ENCODE measurements around the gene CYP2W1. TPM values are rescaled to one million over a fixed set of nuclear protein-coding genes. Genes with fewer than 3 reads are reported as not detected.

The CYP2W1 gene
- total RNA-seq, 1 donor from 2014 or later, result not detected

DNA sequence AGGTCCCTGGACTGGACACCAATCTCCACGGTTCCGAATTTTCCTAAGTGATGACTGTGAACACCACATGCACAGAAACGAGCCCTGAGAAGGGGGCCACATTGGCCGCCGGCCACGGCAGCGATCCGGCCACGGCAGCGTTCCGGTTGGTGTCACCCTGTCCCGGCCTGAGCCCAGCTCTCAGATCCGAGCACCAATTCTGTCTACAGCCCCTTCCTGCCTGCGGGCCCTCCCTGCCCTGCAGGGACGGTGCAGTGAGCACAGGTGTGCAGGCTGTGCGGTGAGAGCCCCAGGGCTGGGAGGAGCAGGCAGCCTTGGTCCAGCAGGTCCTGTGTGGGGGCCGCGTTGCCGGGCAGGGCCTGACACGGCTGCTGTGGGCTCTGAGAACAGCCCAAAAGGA, 31.7 kb downstream of the CYP2W1 start:
- intact Hi-C loops (cut with micrococcal nuclease), result no loop called here

DNA sequence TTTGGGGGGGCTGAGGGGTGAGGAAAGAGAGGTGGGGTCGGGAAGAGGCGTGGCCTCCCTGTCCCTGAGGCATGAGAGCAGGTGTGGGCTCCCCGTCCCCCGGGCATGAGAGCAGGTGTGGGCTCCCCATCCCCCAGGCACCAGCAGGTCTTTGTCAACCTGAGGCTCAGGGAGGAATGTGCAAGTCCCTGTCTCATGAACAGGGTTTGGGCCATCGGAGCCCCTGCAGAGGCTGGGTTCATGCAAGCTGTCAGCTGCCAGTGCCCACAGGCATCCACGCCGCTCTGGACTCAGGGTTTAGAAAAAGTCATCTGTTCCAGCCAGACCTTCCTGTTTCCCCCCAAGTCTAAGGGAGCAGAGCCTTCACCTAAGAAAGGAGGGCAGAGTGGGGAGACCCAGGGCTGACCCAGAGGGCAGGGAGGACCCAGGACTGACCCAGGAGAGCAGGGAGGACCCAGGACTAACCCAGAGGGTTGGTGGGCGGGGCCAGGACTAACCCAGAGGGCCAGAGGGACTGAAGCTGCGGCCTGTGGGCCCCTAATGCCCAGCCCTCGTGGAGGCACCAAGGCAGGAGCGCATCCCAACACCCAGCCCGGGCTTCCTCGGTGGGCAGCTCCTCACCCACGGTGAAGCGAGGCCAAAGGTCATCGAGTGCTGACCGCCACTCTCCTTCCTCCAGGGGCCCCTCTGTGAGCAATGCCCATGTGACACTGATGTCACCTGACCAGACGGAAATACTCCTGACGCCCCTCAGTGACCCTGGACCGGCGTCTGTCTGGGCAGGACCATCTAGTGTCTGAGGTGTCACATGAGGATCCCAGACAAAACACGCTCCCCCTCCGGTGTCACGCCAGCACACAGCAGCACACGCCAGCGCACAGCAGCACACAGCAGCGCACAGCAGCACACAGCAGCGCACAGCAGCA, 32.5 kb downstream of the CYP2W1 start:
- intact Hi-C loops (cut with micrococcal nuclease), result no loop called here

DNA sequence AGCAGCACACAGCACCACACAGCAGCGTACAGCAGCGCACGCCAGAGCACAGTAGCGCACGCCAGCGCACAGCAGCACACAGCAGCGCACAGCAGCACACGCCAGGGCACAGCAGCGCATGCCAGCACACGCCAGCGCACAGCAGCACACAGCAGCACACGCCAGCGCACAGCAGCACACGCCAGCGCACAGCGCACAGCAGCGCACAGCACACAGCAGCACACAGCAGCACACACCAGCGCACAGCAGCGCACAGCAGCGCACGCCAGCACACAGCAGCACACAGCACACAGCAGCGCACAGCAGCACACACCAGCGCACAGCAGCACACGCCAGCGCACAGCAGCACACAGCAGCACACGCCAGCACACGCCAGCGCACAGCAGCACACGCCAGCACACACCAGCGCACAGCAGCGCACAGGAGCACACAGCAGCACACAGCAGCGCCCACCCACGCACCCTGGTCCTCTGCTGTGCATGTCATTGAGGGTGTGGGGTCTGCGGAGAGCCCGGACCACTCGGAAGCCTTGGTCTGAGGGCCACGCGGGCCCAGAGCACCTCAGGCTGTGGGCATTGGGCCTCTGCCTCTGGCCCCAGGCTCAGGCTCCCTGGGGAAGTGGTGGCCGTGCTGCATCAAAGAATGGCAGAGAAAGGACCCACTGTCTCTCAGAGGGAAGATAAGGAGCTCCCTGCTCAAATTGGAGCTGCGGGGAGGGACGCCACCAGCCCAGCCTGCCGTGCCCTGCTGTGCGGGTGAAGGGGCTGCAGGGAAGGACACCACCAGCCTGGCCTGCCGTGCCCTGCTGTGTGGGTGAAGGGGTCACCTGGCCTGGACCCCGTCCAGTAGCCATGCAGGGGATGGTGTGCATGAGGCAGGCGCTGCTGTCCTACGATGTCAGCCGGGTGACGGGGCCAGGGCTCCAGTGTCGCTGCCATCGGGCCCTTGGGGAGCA, 33.9 kb downstream of the CYP2W1 start:
- intact Hi-C loops (cut with micrococcal nuclease), result no loop called here

DNA sequence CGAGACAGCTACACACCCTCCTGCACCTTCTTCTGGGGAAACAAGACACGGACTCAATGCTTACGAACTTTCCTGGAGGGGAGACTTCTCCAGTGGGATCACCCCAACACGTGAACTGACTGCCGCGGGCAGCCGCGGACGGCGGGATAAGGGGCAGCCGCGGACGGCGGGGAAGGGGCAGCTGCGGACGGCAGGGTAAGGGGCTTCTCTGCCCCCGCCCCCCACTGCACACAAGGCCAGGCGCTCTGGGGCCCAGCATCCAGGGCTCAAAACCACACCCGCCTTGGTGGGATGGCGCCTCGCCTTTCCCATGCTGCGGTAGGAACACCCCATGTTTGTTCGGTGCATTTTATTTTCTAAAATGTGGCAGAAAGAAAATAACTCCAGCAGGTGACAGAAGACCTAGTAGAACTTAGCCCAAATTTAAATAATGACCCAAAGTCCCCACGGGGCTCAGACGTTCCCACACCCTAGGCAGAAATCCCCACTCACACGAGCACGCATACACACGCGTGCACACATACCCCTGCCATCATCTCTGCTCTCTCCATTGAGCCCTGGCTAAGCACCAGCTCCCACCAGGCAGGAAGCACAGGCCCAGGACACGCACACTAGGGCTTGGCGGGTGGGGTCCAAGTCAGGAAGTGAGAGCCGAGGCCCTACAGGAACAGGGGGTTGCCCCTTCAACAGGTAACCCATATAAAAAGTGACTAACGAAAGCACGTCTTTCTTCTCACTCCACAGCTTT, 34.8 kb downstream of the CYP2W1 start:
- intact Hi-C loops (cut with micrococcal nuclease), result no loop called here

DNA sequence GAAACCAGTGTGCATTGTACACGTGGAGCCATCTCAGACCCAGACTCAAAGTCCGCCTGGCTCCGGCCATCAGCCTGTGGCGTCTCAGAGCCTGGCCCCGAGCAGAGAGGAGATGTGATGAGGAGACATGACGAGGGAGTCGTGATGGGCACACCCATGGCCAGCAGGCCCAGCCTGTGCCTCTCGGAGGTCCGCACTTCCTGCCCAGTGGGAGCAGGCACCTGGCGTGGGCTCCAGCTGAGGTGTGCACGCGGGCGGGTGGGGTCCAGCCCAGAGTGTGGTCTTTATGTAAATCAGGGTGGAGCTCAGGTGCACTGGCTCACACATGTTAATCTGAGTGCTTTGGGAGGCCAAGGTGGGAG, 35.3 kb downstream of the CYP2W1 start:
- intact Hi-C loops (cut with micrococcal nuclease), result no loop called here

DNA sequence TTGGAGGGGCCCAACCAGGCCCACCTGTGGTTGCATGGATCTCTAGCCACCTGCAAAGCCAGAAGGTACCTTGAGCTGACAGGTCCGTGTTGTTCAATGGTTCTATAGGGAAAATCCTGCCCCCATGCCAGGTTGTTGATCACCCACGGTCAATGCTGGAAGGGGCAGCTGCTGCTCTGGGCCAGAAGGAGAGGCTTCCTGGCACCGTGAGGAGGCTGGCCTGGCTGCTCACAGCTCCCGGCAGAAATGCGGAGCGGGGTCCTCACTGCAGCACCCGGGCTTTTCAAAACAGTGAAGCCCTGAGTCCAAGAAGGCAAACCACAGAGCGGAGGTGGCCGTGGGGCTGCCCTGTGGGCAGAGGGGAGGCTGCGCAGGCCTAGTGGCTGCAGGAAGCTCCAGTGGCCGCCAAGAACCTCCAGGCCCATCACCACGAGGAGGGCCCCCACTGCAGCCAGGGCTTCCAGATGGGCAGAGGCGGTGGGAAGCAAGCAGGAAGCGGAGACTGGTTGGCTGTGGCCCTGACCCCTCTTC, 36.3 kb downstream of the CYP2W1 start:
- intact Hi-C loops (cut with micrococcal nuclease), result no loop called here

DNA sequence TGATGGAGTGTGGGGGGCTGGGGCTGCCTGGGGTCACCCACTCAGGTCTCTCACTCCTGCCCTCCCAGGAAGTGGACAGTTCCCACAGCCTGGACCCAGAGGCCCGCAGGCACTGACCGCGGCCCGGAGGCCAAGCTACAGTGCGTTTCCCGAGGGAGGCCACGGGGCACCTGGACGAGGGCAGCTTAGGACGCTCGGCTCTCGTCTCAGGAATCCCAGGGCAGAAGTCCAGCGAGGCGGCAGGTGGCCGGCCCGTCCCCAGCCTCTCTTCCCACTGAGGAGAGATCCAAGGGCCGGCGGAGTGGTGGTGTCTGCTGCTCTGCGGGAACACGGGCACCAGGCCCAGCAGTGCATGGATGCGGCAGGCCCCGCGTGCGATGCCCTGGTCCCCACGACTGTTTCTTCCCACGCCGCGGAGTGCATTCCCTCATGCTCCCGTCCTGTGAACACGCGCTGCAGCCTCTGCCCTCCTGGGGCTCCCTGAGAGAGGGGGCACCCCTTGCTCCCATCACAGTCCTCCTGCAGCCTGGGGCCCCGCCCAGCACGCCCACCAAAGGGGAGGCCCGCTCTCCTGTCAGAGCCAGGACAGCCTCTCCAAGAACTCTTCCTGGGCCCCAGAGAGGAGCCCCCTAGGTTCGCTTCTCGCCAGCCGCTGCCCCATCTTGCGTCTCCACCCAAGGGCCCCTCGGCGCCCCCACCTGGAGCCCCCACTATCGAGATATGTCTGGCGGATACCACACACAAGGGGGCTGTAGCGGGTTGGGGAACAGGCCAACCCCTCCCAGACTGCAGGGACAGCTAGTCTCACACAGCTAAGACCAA, 37.0 kb downstream of the CYP2W1 start:
- intact Hi-C loops (cut with micrococcal nuclease), result loop anchor here (1.0 kb wide), 1 partner anchor 45 kb away; no protein-coding TSS in a partner anchor

DNA sequence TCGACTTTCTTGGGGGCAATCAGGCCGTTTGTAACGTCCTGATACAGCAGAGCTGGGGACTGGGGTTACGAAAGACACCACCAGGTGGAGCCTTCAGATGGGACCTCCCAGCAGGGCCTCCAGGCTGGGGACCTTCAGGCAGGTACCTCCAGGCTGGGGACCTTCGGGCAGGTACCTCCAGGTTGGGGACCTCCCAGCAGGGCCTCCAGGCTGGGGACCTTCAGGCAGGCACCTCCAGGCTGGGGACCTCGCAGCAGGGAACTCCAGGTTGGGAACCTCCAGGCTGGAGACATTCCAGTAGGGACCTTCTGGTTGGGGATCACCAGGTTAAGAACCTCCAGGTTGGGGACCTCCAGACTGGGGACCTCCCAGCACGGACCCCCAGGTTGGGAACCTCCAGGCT, 37.9 kb downstream of the CYP2W1 start:
- intact Hi-C loops (cut with micrococcal nuclease), result loop anchor here (1.0 kb wide), 1 partner anchor 44 kb away; no protein-coding TSS in a partner anchor

DNA sequence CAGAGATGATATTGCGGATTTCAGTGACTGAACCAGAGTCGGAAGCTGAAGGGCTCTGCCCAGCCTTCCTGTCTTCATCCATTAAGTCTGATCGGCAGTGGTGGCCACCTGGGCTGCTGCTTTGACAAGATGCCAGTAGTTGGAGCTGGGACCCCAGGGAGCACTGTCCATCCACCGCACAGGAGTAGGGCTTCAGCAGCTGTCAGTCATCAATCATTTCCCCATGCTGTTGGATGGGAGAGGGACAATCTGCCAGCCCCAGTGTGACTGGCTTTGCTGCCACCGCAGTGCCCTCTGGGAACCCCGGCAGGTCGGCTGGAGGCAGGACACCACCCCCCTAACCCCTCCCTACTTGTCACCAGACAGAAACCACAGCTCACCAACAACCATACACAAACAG, 38.4 kb downstream of the CYP2W1 start:
- intact Hi-C loops (cut with micrococcal nuclease), result no loop called here

DNA sequence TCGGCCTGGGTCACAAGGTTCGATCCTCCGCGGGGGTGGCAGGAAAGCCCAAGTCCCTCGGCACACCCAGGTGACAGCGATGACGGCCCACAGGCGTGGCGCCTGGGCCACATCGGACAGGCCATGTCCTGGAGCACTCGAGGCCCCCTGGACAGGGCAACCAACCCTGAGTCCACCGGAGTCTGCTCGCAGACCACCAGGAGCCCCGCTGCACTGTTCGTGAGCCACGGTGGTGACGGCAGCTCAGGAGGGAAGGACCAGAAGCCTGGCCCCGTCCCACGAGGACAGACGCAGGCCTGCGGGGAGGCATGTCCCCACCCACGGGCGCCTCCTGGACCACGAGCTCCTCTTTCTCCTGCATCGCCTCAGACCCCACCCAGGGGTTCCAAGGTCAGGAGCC, 39.0 kb downstream of the CYP2W1 start:
- intact Hi-C loops (cut with micrococcal nuclease), result no loop called here

DNA sequence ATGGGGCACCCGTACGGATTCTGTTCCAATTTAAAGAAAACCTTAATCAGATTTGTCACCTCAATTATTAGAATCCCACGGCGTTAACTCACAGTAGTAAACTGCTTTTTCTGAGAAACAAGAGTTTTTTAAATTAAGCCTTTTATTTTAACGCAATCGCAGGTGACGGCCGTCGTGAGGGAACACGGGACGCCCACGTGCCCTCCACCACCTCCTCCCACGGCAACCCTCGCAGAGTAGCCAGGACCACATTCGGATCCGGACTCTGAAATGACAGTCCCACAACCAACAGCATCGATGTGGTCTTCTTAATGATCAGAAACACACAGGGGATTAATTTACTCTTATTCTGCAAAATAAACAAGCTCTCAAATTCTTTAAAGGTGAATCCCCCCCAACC, 39.4 kb downstream of the CYP2W1 start:
- intact Hi-C loops (cut with micrococcal nuclease), result no loop called here

DNA sequence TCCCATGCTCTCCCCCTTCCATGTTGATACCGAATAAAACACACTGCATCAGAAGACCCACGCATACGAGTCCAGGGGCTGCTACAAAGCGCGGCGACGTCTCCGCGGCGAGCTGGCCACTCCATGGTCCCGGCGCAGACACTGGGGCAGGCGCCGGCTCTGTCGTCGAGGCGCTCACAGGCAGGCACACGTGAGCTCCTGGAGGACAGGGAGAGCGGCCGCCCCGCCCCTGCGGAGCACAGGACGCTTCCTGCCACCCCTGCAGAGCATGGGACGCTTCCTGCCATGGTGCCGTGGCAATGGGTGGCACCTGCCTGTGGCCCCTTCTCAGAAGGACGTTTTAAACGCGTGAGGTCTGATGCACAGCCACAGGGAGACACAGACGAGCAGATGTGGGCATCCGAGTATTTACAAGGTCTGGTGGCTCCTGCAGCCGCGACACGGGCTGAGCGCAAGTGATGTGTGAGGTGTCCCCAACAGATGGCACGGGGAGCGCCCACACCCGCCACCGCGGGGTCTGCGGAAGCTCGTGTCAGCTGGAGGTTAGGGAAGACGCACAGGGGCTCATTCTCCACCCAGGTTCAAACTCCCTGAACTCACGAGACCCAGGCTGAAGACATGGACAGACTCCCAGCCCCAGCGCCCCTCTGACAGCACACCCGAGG, 40.0 kb downstream of the CYP2W1 start:
- intact Hi-C loops (cut with micrococcal nuclease), result no loop called here

DNA sequence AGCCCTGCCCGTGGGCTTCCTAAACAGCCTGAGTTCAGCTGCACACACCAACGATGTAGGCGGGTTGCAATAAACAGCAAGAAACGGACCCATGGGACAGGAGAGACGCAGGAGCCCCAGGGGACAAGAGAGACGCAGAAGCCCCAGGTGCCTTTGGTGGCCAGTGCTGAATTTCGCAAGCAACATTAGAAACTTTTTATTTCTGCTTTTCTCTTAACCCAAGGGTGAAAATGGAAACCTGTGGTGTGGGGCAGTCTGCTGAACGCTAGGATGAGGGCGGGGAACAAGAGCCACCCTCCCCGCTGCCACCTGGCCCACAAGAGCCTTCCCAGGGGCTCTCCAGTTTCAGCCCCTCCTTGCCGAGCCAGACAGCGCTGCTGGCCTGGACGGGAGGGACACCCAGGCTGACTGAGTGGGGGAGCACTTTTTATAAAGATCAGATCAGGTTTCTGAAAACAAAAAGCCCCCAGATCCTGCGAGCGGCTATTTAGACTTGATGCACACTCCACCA, 41.4 kb downstream of the CYP2W1 start:
- intact Hi-C loops (cut with micrococcal nuclease), result no loop called here

DNA sequence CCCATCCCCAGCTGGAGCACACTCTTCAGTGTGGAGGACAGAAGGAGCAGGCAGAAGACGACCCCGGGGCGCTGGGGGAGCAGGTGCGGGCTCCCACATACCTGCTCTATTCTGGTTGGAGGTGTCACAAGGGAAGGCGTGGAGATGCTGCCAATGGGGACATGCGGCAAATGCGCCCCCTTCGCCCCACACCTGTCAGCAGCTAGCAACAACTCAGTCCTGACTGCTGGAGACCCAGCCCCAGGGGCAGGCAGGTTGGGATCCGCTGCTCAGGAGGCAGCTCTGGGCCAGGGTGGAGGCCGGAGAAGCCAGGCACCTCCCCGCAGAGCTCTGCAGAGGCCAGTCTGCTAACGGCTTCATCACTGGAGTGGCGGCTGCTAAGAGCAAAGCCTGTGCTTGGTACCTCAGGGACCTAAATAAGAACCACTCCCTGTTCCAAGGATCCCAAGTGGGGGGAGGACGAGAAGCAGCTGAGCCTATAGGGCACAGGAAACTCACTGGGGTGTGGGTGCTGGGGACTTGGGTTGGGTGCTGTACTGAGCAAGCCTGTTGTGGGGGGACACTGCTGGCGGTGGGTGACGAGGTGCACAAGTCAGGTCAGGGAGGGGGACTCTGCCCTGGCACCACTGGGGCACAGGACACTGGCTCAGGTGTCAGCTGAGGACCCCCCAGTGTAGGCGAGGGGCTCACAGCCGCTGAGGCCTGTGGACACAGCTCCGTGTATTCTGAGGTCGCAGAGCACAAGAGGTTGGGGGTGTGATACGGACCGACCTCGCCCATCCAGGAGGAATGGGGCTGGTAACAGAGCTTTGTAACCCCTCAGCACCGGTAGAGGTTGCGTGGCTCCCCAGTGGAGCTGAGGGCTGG, 42.1 kb downstream of the CYP2W1 start:
- intact Hi-C loops (cut with micrococcal nuclease), result no loop called here

DNA sequence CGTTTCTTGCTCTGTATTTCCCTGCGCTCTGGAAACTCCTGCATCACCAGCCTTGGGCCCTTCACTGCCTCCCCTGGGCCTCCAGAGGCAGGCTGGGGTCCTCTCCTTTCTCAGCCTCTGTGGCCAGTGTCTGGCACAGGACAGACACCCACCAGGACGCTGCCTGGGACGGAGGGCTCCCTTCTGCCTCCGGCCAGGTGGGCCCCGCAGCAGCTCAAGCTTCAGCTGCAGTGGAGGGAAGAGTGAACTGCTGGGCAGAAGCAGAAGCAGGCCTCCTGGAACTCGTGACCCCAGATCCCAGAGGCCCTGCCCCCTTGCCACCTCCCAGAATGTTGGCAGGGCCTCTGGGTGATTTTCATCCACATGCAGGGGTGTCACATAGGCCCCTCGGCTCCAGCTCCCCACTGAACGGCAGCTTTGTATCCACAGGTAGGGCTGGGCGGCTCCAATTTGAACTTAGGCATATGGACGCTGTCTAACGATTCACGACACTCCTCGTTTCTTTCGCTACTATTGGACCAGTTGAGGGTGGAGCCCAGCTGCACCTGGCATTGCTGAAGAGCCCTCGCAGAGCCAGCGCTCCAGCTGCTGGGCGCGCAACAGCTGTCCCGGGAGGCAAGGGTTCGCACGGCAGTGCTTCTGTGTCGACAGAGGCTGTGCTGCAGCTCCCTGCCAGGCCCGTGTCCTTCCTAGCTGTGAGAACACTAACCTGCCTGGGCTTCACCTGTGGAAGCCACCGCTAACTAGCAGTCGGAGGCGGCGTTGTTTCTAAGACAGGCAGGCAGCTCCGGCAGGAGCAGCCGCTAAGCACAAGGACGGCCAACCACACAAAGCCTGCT, 43.0 kb downstream of the CYP2W1 start:
- intact Hi-C loops (cut with micrococcal nuclease), result no loop called here

DNA sequence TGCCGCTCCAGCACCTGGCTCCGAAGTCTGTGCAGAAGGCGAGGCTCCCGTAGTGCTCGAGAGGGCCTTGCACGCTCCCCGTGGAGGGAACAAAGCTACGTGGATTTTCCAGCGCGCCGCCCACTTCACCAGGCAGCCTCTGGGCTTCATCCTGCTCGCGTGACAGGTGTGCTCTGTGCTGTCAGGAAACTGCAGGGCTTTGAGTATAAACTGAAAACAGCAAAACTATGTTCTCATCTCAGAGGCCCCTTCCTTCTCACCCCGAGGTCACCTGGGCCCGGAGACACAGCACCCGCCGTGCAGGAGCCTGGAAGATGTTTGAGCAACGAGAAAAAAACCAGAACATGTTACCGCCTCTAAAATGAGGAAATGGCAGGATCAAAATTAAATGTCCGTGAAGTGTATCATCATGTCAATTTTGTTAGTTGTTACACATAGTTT, 43.8 kb downstream of the CYP2W1 start:
- intact Hi-C loops (cut with micrococcal nuclease), result no loop called here
